ENCODE results near the gene ICAM1.

- TF ChIP-seq YY1 (IDR thresholded peaks at IDR 0.05; ENCODE audit: insufficient read depth, insufficient read length) (no peak), ZNF274 (IDR thresholded peaks at IDR 0.05; ENCODE audit: low read depth, low read length) (no peak)
Measured at GRCh38 chr19:10290876-10291553, 20.1 kb downstream of the ICAM1 start.
